ENCODE data around the gene CDH4. TPM values are rescaled to one million over a fixed set of nuclear protein-coding genes. Genes with fewer than 3 reads are reported as not detected.

Gene CDH4
- total RNA-seq, 6 experiments from 2014 or later = 5.8 to 12.8 (median 10.9) TPM

DNA sequence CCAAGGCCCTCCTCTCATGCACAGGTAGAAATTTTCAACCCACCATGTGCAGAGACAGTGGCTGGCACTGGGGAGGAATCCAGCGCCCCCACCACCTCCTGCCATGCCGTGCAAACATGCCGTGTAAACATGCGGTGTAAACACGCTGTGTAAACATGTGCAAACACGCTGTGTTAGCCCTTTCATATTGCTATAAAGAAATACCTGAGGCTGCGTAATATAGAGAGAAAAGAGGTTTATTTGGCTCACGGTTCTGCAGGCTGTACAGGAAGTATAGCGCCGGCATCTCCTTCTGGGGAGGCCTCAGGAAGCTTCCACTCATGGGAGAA is 595.3 kb downstream of the CDH4 start:
- Mint-ChIP-seq H3K9me3 (peaks cover 38% of the 10 kb centered on the region), H3K4me1 (ENCODE audit: low read depth) (no peaks in the 10 kb centered on the region), H3K4me3 (no peak overlapping the region), H3K27ac (no peak overlapping the region), H3K27me3 (ENCODE audit: insufficient read depth) (peaks cover 2% of the 10 kb centered on the region; the same call in 1 of the 2 replicates), H3K36me3 (ENCODE audit: low read depth) (no peaks in the 10 kb centered on the region)
- DNase-seq = no peak
- TF ChIP-seq, protein P1, sequence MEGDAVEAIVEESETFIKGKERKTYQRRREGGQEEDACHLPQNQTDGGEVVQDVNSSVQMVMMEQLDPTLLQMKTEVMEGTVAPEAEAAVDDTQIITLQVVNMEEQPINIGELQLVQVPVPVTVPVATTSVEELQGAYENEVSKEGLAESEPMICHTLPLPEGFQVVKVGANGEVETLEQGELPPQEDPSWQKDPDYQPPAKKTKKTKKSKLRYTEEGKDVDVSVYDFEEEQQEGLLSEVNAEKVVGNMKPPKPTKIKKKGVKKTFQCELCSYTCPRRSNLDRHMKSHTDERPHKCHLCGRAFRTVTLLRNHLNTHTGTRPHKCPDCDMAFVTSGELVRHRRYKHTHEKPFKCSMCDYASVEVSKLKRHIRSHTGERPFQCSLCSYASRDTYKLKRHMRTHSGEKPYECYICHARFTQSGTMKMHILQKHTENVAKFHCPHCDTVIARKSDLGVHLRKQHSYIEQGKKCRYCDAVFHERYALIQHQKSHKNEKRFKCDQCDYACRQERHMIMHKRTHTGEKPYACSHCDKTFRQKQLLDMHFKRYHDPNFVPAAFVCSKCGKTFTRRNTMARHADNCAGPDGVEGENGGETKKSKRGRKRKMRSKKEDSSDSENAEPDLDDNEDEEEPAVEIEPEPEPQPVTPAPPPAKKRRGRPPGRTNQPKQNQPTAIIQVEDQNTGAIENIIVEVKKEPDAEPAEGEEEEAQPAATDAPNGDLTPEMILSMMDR (IDR thresholded peaks at IDR 0.05) = no peak

DNA sequence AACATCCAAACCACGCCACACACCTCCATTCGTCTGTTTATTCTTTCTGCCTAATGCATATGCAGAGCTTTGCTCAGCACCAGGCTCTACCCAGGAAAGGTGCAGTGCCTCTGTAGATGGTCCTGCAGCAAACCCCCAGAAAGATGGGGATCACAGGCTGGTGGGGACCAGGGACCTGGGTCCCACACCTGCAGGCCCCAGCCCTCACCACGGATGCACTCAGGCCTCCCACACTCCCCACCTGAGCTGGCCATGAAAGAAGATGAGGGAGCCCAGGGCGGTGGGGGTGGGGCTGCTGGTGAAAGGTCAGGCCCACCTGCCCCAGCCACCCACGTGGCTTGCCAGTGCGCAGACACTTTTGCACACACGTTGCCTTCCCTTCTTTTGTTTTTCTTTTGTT is 595.9 kb downstream of the CDH4 start:
- Mint-ChIP-seq H3K27ac (no peak overlapping the region), H3K4me1 (ENCODE audit: low read depth) (no peaks in the 10 kb centered on the region), H3K4me3 (no peak overlapping the region), H3K27me3 (ENCODE audit: insufficient read depth) (peaks cover 2% of the 10 kb centered on the region; the same call in 1 of the 2 replicates), H3K36me3 (ENCODE audit: low read depth) (no peaks in the 10 kb centered on the region), H3K9me3 (peaks cover 38% of the 10 kb centered on the region)
- TF ChIP-seq, protein P1 (IDR thresholded peaks at IDR 0.05) = no peak
- DNase-seq = no peak

DNA sequence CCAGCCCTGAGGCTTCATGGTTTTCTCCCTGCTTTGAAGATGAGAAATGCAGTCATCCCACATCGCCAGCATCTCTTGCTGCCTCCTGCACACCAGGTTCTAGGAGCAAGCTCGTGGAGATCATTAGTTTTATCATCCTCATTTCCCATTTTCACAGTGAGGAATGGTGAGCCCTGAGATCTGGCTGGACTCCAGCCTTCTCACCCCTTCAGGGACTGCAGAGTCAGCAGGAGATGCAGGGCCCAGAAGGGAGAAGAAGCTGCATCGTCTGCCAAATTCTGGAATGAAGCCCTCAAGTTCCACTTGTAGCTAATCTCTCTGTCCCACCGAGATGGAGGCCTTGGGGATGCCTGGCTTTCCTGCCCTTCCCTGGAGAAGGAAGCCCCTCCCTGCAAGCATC is 596.8 kb downstream of the CDH4 start:
- H3K36me3 Mint-ChIP-seq (ENCODE audit: low read depth) = no peaks in the 10 kb centered on the region
- DNase-seq = no peak
- no peak overlapping the region for H3K4me3 Mint-ChIP-seq
- TF ChIP-seq, protein P1 (IDR thresholded peaks at IDR 0.05) = no peak
- peaks cover 2% of the 10 kb centered on the region; the same call in 1 of the 2 replicates for H3K27me3 Mint-ChIP-seq (ENCODE audit: insufficient read depth)
- H3K4me1 Mint-ChIP-seq (ENCODE audit: low read depth) = no peaks in the 10 kb centered on the region
- no peak overlapping the region for H3K27ac Mint-ChIP-seq
- H3K9me3 Mint-ChIP-seq = peaks cover 38% of the 10 kb centered on the region

DNA sequence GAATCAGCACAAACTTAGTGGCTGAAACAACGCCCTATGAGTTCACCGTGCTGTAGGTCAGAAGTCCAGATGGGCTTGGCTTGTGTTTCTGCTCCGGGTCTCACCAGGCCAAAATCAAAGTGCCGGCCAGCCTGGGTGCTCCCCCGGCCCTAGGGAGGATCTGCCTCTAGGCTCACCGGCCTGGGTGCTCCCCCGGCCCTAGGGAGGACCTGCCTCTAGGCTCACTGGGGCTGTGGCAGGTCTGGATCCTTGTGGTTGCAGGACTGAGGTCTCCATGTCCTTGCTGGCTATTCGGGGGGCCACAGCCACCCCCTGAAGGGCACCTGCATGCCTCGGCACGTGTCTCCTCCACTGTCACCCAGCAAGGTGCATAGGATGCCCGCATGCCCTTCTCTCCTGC is 597.3 kb downstream of the CDH4 start:
- H3K27me3 Mint-ChIP-seq (ENCODE audit: insufficient read depth) = no peaks in the 10 kb centered on the region
- H3K4me1 Mint-ChIP-seq (ENCODE audit: low read depth) = no peaks in the 10 kb centered on the region
- no peak overlapping the region for H3K27ac Mint-ChIP-seq
- no peak for DNase-seq
- TF ChIP-seq, protein P1 (IDR thresholded peaks at IDR 0.05) = no peak
- H3K36me3 Mint-ChIP-seq (ENCODE audit: low read depth) = no peaks in the 10 kb centered on the region
- H3K4me3 Mint-ChIP-seq = no peak overlapping the region
- peaks cover 37% of the 10 kb centered on the region for H3K9me3 Mint-ChIP-seq

- H3K9me3 Mint-ChIP-seq = peaks cover 34% of the 10 kb centered on the region
- TF ChIP-seq, protein P1 (IDR thresholded peaks at IDR 0.05) = no peak
- DNase-seq = no peak
- no peaks in the 10 kb centered on the region for H3K4me1 Mint-ChIP-seq (ENCODE audit: low read depth)
- no peak overlapping the region for H3K27ac Mint-ChIP-seq
- H3K36me3 Mint-ChIP-seq (ENCODE audit: low read depth) = no peaks in the 10 kb centered on the region
- no peak overlapping the region for H3K4me3 Mint-ChIP-seq
- no peaks in the 10 kb centered on the region for H3K27me3 Mint-ChIP-seq (ENCODE audit: insufficient read depth)
Measured at GRCh38 chr20:61849822-61850221, 597.8 kb downstream of the CDH4 start.

DNA sequence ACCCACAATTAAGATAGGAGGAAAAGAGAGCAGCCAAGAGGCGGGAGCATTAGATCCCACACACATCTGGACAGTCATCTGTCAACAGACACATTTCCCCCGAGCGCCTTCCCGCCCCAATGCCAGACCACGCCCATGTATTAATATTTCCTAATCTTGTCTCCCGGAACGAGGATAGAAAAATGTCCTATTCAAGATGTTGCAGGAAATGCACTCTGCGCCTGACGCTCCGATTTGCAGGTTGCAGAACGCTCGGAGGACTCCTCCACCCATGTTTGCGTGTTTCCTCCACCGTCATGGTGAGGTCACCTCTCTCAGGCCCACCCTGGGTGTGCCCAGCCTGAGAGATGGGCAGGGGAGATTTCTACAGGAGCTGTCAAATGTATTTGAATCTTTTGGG is 598.4 kb downstream of the CDH4 start:
- H3K36me3 Mint-ChIP-seq (ENCODE audit: low read depth) = no peaks in the 10 kb centered on the region
- H3K4me1 Mint-ChIP-seq (ENCODE audit: low read depth) = no peaks in the 10 kb centered on the region
- no peak for DNase-seq
- peaks cover 38% of the 10 kb centered on the region for H3K9me3 Mint-ChIP-seq
- H3K4me3 Mint-ChIP-seq = no peak overlapping the region
- TF ChIP-seq, protein P1 (IDR thresholded peaks at IDR 0.05) = no peak
- H3K27me3 Mint-ChIP-seq (ENCODE audit: insufficient read depth) = no peaks in the 10 kb centered on the region
- no peak overlapping the region for H3K27ac Mint-ChIP-seq
